HPDE6-E6E7 (cell line): ENCODE measurements around the gene SHKBP1.
A peak's percentile ranks its signal among the peaks of the same experiment; 100 is the strongest.
"Not testable (repeated sequence)": the region's sequence is repeated elsewhere in the genome, so short reads cannot be mapped to it uniquely, and the experiment has no call there.

Experiments used
- DNase-seq: peaks from one replicate; pipeline ENCODE4 v3.0.0; 2011; ENCODE audit warnings: missing footprints; ENCODE audit errors: extremely low spot score

Gene SHKBP1

DNA sequence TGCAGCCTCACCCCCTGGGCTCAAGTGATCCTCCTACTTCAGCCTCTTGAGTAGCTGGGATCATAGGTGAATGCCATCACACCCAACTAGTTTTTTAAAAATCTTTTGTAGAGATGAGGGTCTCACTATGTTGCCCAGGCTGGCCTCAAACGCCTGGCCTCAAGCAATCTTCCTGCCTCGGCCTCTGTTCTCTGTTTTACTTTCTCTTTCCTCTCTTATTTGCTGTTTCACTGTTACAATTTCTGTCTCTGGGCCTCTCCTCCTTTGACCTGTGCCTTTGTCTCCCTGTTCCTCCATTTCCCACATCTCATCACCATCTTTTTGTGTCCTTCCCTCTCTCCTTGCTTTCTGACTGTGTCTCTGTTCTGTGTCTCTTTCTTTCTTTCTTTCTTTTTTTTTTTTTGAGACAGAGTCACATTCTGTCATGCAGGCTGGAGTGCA, 9.3 kb downstream of the SHKBP1 start:
- no peak for DNase-seq

GRCh38 chr19:40586611-40587010, 9.9 kb downstream of the SHKBP1 start:
- no peak for DNase-seq

- no peak for DNase-seq
These were observed 11.6 kb downstream of the SHKBP1 start for GRCh38 chr19:40588110-40588854.

GRCh38 chr19:40588926-40589569, 12.4 kb downstream of the SHKBP1 start:
- DNase-seq, result no peak

DNA sequence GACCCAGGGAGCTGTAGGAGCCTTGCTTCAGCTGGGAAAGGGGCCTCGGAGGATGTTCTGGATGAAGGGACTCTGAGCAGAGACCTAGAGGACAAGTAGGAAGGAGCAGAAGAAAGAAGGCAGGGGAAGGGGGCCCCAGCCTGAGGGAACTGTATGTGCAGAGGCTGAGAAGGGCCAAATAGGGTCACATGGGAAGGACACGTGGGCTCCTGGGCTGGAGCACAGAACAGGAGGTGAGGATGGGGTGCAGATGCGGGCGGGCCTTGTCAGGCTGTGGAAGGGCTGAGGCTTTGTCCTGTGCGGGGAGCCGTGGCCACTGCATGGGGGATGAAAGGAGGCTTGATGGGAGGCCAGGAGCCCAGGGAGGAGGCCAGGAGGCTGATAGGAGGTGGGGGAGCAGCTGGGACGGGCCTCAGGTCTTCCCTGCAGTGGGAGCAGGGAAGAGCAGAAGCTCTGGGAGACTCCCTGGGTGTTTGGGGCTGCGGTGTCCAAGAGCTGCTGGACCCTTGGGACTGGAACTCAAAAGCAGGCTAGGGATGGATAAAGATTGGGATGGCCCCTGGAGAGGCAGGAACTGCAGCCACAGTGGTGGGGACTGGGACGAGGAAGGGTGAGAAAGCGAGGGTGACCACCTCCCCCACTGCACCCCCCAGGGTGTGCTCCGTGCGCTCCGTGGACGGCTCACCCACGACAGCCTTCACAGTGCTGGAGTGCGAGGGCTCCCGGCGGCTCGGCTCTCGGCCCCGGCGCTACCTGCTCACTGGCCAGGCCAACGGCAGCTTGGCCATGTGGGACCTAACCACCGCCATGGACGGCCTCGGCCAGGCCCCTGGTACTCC, 13.1 kb downstream of the SHKBP1 start:
- no peak for DNase-seq

DNA sequence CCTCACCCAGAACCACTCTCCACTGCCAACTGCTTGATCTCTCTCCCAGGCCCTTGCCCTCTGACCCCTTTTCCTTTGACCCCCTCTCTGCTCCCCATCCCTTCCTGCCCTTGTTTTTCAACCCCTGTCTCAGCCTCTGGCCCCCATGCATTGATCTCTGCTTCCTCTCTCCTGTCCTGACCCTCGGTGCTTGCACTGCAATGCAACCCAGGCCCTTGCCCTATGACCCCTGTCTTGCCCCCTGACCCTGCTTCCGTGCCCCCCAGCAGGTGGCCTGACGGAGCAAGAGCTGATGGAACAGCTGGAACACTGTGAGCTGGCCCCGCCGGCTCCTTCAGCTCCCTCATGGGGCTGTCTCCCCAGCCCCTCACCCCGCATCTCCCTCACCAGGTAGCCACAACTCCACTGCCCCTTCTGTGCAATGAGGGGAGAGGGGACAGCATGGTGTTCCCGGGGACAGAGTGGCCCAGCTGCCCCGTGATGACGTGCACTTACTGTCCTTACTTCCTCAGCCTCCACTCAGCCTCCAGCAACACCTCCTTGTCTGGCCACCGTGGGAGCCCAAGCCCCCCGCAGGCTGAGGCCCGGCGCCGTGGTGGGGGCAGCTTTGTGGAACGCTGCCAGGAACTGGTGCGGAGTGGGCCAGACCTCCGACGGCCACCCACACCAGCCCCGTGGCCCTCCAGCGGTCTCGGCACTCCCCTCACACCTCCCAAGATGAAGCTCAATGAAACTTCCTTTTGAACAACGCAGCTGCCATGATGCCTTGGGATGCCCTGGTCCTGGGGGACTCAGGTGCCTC, 14.0 kb downstream of the SHKBP1 start:
- DNase-seq, result no peak

GRCh38 chr19:40591724-40592123, 15.1 kb downstream of the SHKBP1 start:
- not testable (repeated sequence) for DNase-seq

DNA sequence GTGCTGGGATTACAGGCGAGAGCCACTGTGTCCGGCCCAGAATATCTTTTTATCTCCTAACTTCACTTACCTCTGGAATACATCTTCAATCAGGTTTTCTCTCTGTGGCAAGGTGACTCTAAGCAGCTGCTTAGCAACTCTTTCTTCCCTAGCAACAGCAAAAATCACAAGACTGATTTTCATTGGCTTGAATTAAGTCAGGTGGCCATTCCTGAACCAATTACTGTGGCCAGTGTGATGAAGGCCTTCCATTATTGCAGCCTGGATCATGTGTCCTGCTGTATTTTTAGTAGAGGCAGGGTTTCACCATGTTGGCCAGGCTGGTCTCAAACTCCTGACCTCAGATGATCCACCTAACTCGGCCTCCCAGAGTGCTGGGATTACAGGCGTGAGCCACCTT, 15.5 kb downstream of the SHKBP1 start:
- no peak for DNase-seq

DNA sequence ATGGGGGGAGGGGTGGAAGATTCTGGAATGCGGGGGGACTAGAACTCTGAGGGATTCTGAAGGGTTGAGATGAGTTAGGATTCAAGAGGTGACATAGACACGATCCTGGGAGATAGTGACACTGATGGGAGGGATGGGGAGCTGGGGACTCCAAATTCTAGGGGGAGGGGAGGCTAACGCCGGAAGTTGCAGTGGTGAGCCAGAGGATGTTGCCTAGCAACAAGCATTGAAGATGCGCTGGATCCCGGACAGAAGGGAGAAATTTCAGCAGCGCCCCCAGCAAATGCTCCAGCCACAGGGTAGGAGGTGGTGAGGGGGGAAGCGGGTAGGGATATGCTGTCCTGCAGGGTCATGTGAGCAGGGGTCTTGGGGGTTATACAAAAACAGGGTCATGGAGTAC, 17.6 kb downstream of the SHKBP1 start:
- no peak for DNase-seq

DNA sequence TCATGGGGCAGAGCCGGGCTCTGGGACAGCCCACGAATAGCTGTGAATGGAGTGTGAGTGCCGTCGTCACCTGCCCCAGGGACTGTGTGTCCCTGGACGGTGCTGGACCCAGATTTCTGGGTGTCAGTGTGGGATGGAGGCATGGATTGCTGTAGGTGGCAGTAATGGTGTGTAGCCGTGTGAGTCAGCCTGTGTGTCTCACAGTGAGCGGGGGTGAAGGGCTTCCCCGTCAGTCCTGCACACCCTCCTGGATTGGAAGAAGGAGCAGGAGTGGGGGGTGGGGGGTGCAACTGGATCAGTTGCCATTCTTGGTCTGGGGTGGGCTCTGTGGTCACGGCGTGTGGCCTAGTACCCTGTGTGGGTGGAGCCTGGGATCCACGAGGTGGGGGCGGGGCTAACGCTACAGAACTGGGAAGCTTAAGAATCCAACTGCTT, 18.0 kb downstream of the SHKBP1 start:
- peak; percentile 91 for DNase-seq

GRCh38 chr19:40596608-40597328, 20.1 kb downstream of the SHKBP1 start:
- no peak for DNase-seq

- DNase-seq, result no peak
These were observed 20.7 kb downstream of the SHKBP1 start for GRCh38 chr19:40597329-40597838.

DNA sequence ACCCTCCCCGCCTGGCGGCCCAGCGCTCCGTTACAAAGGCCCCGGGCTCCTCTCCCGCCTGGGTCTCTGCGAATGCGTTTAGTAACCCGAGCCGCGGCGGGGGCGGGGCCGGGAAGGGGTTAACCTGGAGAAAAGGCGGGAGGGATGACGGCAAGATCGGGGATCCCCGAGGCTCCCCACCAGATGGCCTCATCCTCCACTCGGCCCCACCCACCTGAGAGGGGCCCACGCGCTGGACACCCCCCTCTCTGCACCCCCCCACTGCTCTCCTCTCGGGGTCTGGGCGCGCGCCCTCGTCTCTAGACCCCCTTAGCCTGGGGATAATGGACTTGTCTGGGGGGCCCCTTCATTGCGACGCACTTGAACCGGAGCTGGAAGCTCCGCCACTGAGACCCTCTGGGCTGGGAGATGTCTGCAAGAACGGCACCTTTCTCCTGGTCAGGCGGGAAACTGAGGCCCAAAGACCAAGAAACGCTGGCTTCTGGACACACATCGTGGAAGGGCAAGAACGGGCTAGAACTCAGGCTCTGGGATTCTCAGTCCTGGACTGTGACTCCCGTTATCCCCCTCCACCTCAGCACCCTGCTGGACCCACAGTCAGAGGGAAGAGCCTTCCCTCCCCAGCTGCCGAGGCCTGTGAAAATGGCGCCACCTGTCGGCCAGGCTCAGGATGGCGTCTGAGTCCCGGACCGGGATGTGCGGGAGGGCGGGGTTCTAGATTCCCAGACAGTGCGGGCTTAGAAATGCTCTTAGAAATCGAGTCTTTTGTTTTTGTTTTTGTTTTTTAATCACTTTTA, 21.6 kb downstream of the SHKBP1 start:
- peak; percentile 88 for DNase-seq

GRCh38 chr19:40598918-40599307, 22.2 kb downstream of the SHKBP1 start:
- DNase-seq, result no peak

- DNase-seq, result no peak
These were observed 22.7 kb downstream of the SHKBP1 start for GRCh38 chr19:40599331-40599901.

GRCh38 chr19:40599902-40600569, 23.4 kb downstream of the SHKBP1 start:
- no peak for DNase-seq

GRCh38 chr19:40600570-40601133, 24.0 kb downstream of the SHKBP1 start:
- no peak for DNase-seq

DNA sequence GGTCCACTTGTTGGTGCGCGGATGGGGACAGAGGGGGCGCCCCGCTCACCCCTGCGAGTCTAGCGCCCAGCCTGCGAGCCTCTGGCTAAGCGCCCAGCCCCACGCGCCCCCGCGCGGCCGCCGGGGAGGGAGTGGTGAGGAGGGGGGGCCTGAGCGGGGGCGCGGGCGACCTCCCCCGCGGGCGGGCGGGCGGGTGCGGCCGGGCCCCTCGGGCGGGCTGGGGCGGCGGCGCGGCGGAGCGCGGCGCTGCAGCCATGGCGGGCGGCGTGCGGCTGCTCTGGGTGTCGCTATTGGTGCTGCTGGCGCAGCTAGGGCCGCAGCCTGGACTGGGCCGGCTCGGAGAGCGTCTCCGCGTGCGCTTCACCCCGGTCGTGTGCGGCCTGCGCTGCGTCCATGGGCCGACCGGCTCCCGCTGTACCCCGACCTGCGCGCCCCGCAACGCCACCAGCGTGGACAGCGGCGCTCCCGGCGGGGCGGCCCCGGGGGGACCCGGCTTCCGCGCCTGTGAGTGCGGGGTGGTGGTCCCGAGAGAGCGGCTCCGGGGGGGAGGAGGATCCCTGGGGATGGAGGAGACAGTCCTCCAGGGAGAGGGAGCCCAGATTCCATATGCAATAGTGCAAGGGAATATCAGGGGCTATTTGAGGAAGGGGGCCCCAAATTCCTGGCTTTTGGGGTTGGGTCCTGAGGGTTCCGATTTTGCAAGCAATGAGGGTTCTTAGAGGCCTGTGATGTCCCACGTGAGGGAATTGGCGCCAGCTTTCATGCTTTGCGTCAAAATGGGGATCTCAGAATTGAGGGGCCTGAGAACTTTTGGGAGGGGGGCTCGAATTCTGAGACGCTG, 24.7 kb downstream of the SHKBP1 start, which contains the start of gene LTBP4:
Gene LTBP4, plus strand, starts transcription at position 236 of the 841 bp plus-strand sequence. Its CDS starts 19 bp downstream, at position 255.
- DNase-seq, result no peak
